HG03558 (cell line): Measurements from ENCODE around the gene GRB10.
"Not testable (repeated sequence)": the region's sequence is repeated elsewhere in the genome, so short reads cannot be mapped to it uniquely, and the experiment has no call there.

ENCODE experiments used
- ATAC-seq: cut with Tn5 transposase; IDR thresholded peaks from one replicate; pipeline ENCODE4 v1.9.1; 2021; ENCODE audit warnings: moderate number of reproducible peaks; ENCODE audit not compliant: unreplicated experiment; ENCODE audit errors: extremely low read depth

GRB10 gene

GRCh38 chr7:50594734-50595485 is 187.8 kb downstream of the GRB10 start:
- ATAC-seq = peak; percentile 36

- ATAC-seq = no peak
These were observed 188.6 kb downstream of the GRB10 start for GRCh38 chr7:50594136-50594535.

- ATAC-seq = no peak
These were observed 189.8 kb downstream of the GRB10 start for GRCh38 chr7:50592940-50593339.

GRCh38 chr7:50591480-50592438 is 190.9 kb downstream of the GRB10 start:
- ATAC-seq = peak; percentile 65

- no peak for ATAC-seq
These were observed 191.6 kb downstream of the GRB10 start for GRCh38 chr7:50591098-50591479.

- no peak for ATAC-seq
These were observed 192.2 kb downstream of the GRB10 start for GRCh38 chr7:50590535-50590934.

- ATAC-seq = no peak
These were observed 193.3 kb downstream of the GRB10 start for GRCh38 chr7:50589364-50589763.

- ATAC-seq = no peak
These were observed 193.8 kb downstream of the GRB10 start for GRCh38 chr7:50588937-50589336.

- no peak for ATAC-seq
These were observed 195.0 kb downstream of the GRB10 start for GRCh38 chr7:50587737-50588136.

GRCh38 chr7:50584793-50585408 is 197.8 kb downstream of the GRB10 start:
- no peak for ATAC-seq

- no peak for ATAC-seq
These were observed 198.3 kb downstream of the GRB10 start for GRCh38 chr7:50584386-50584785.

GRCh38 chr7:50583295-50583694 is 199.4 kb downstream of the GRB10 start:
- not testable (repeated sequence) for ATAC-seq

GRCh38 chr7:50582271-50582670 is 200.4 kb downstream of the GRB10 start:
- ATAC-seq = not testable (repeated sequence)

GRCh38 chr7:50580666-50581065 is 202.0 kb downstream of the GRB10 start:
- not testable (repeated sequence) for ATAC-seq

- no peak for ATAC-seq
These were observed 202.6 kb downstream of the GRB10 start for GRCh38 chr7:50580057-50580456.

- not testable (repeated sequence) for ATAC-seq
These were observed 204.6 kb downstream of the GRB10 start for GRCh38 chr7:50578105-50578504.

GRCh38 chr7:50577569-50577968 is 205.1 kb downstream of the GRB10 start:
- no peak for ATAC-seq

- not testable (repeated sequence) for ATAC-seq
These were observed 206.3 kb downstream of the GRB10 start for GRCh38 chr7:50576388-50576787.

- ATAC-seq = no peak
These were observed 214.9 kb downstream of the GRB10 start for GRCh38 chr7:50567715-50568261.

- ATAC-seq = no peak
These were observed 216.7 kb downstream of the GRB10 start for GRCh38 chr7:50565977-50566376.

GRCh38 chr7:50565559-50565916 is 217.2 kb downstream of the GRB10 start:
- no peak for ATAC-seq
